ENCODE measurements around the gene EFHD1. TPM values are rescaled to one million over a fixed set of nuclear protein-coding genes. Genes with fewer than 3 reads are reported as not detected.

The EFHD1 gene
- total and polyA plus RNA-seq, 4 donors = 2.2 to 8.6 (median 4.9) TPM

- Histone ChIP-seq H3K4me3 (no peak overlapping the region), H3K9me3 (ENCODE audit: control insufficient read depth in 4 of 4, insufficient read depth in 3 of 4, low read length in 3 of 4) (peaks cover 0 to 2% (median 0%) of the 10 kb centered on the region in 4 donors), H3K9ac (ENCODE audit: insufficient read depth in 1 of 2, low read length in 2 of 2) (no peak overlapping the region), H3K27me3 (ENCODE audit: control insufficient read depth in 3 of 3, insufficient read depth in 3 of 3, low read length in 2 of 3) (no peaks in the 10 kb centered on the region), H3K27ac (ENCODE audit: low read depth in 1 of 2, low read length in 1 of 2) (no peak overlapping the region), H3K36me3 (ENCODE audit: control insufficient read depth in 4 of 4, insufficient read depth in 4 of 4, low read length in 4 of 4) (peaks cover 6 to 24% (median 10%) of the 10 kb centered on the region in 4 donors), H3K4me1 (ENCODE audit: control insufficient read depth in 5 of 5, insufficient read depth in 5 of 5, low read length in 5 of 5) (peaks cover 0 to 18% (median 0%) of the 10 kb centered on the region in 5 donors)
- no peak for DNase-seq
- no peak for TF ChIP-seq CTCF (IDR thresholded peaks at IDR 0.05; ENCODE audit: control extremely low read depth, extremely low read depth)
- 91 to 100% methylated on average over 1 of the region's 1 CpG for WGBS, 2 donors
- ATAC-seq (ENCODE audit: insufficient read depth, low FRiP score) = no peak
Measured at GRCh38 chr2:232723027-232723426, 89.6 kb downstream of the EFHD1 start.

GRCh38 chr2:232728785-232729184, 95.4 kb downstream of the EFHD1 start:
- ATAC-seq (ENCODE audit: insufficient read depth, low FRiP score) (no peak), DNase-seq (no peak)
- 97 to 99% methylated on average over 3 of the region's 3 CpGs for WGBS, 2 donors
- Histone ChIP-seq H3K9me3 (ENCODE audit: control insufficient read depth in 4 of 4, insufficient read depth in 3 of 4, low read length in 3 of 4) (no peaks in the 10 kb centered on the region), H3K27me3 (ENCODE audit: control insufficient read depth in 3 of 3, insufficient read depth in 3 of 3, low read length in 2 of 3) (no peaks in the 10 kb centered on the region), H3K4me3 (no peak overlapping the region), H3K36me3 (ENCODE audit: control insufficient read depth in 4 of 4, insufficient read depth in 4 of 4, low read length in 4 of 4) (peaks cover 10 to 14% (median 13%) of the 10 kb centered on the region in 4 donors), H3K9ac (ENCODE audit: insufficient read depth in 1 of 2, low read length in 2 of 2) (no peak overlapping the region), H3K4me1 (ENCODE audit: control insufficient read depth in 5 of 5, insufficient read depth in 5 of 5, low read length in 5 of 5) (peaks cover 0 to 7% (median 0%) of the 10 kb centered on the region in 5 donors), H3K27ac (ENCODE audit: low read depth in 1 of 2, low read length in 1 of 2) (no peak overlapping the region)
- no peak for TF ChIP-seq CTCF (IDR thresholded peaks at IDR 0.05; ENCODE audit: control extremely low read depth, extremely low read depth)

- Histone ChIP-seq H3K27me3 (ENCODE audit: control insufficient read depth in 3 of 3, insufficient read depth in 3 of 3, low read length in 2 of 3) (no peaks in the 10 kb centered on the region), H3K27ac (ENCODE audit: low read depth in 1 of 2, low read length in 1 of 2) (no peak overlapping the region), H3K4me3 (no peak overlapping the region), H3K9me3 (ENCODE audit: control insufficient read depth in 4 of 4, insufficient read depth in 3 of 4, low read length in 3 of 4) (no peaks in the 10 kb centered on the region), H3K4me1 (ENCODE audit: control insufficient read depth in 5 of 5, insufficient read depth in 5 of 5, low read length in 5 of 5) (peaks cover 0 to 7% (median 0%) of the 10 kb centered on the region in 5 donors), H3K36me3 (ENCODE audit: control insufficient read depth in 4 of 4, insufficient read depth in 4 of 4, low read length in 4 of 4) (peaks cover 8 to 14% (median 9%) of the 10 kb centered on the region in 4 donors), H3K9ac (ENCODE audit: insufficient read depth in 1 of 2, low read length in 2 of 2) (no peak overlapping the region)
- no peak for ATAC-seq (ENCODE audit: insufficient read depth, low FRiP score)
- no peak for TF ChIP-seq CTCF (IDR thresholded peaks at IDR 0.05; ENCODE audit: control extremely low read depth, extremely low read depth)
- peak in 1 of 3 donors; percentile 6 for DNase-seq
- WGBS, 2 donors = 84 to 91% methylated on average over 2 of the region's 2 CpGs
Measured at GRCh38 chr2:232731470-232731869, 98.1 kb downstream of the EFHD1 start.

Small RNA genes lying within 50 kb of the gene (small RNA-seq; reads per million reads assigned to genes)
- 1.8 reads per million, percentile 90 among the genes with 10 or more reads in this experiment for gene RN7SL359P (ENCODE audit: low replicate concordance)

Other genes starting within 250 kb of the EFHD1 start
- gene ALPG, start 226.8 kb upstream of the EFHD1 start, total RNA-seq = 1 to 10 TPM; 1.0 to 1.2 TPM
- gene ALPG, start 226.8 kb upstream of the EFHD1 start, polyA plus RNA-seq = under 1 TPM; 0.14 to 0.76 TPM
- not detected for gene ALPI, start 177.5 kb upstream of the EFHD1 start, total RNA-seq
- gene ALPI, start 177.5 kb upstream of the EFHD1 start, polyA plus RNA-seq = not detected
- gene ECEL1, start 145.8 kb upstream of the EFHD1 start, total RNA-seq = under 1 TPM; 0.09 to 0.31 TPM
- under 1 TPM; 0.14 to 0.35 TPM for gene ECEL1, start 145.8 kb upstream of the EFHD1 start, polyA plus RNA-seq
- gene PRSS56, start 113.2 kb upstream of the EFHD1 start, total RNA-seq = not detected
- not detected for gene PRSS56, start 113.2 kb upstream of the EFHD1 start, polyA plus RNA-seq
- not detected for gene CHRND, start 107.4 kb upstream of the EFHD1 start, total RNA-seq
- gene CHRND, start 107.4 kb upstream of the EFHD1 start, polyA plus RNA-seq = not detected
- not detected for gene CHRNG, start 93.9 kb upstream of the EFHD1 start, total RNA-seq
- gene CHRNG, start 93.9 kb upstream of the EFHD1 start, polyA plus RNA-seq = not detected
- gene TIGD1, start 83.0 kb upstream of the EFHD1 start, total RNA-seq = 1 to 10 TPM; 3.5 to 6.0 TPM
- gene TIGD1, start 83.0 kb upstream of the EFHD1 start, polyA plus RNA-seq = 1 to 10 TPM; 2.0 to 5.5 TPM
- 10 to 100 TPM; 43.7 to 63.6 TPM for gene EIF4E2, start 82.9 kb upstream of the EFHD1 start, total RNA-seq
- 10 to 100 TPM; 68.3 to 77.7 TPM for gene EIF4E2, start 82.9 kb upstream of the EFHD1 start, polyA plus RNA-seq
- 100 to 1,000 TPM in 1 of 2 donors, 10 to 100 TPM in 1; 55.6 to 145 TPM for gene GIGYF2, start 63.7 kb downstream of the EFHD1 start, total RNA-seq
- gene GIGYF2, start 63.7 kb downstream of the EFHD1 start, polyA plus RNA-seq = 10 to 100 TPM; 15.9 to 19.0 TPM
- 1 to 10 TPM in 1 of 2 donors, not detected in 1; 1.8 TPM for gene KCNJ13, start 143.0 kb downstream of the EFHD1 start, total RNA-seq
- gene KCNJ13, start 143.0 kb downstream of the EFHD1 start, polyA plus RNA-seq = not detected
- gene SNORC, start 236.7 kb downstream of the EFHD1 start, total RNA-seq = 1 to 10 TPM in 1 of 2 donors, under 1 TPM in 1; 0.97 to 2.1 TPM
- gene SNORC, start 236.7 kb downstream of the EFHD1 start, polyA plus RNA-seq = 1 to 10 TPM in 1 of 2 donors, under 1 TPM in 1; 0.63 to 1.6 TPM